ENCODE measurements around the gene PHKA1.
"Not testable (repeated sequence)": the region's sequence is repeated elsewhere in the genome, so short reads cannot be mapped to it uniquely, and the experiment has no call there.

PHKA1 gene

GRCh38 chrX:72713599-72714477 lies at the start of gene PHKA1:
PHKA1 (minus strand) TSS chrX:72714306; CDS start chrX:72713880, 426 bp downstream.
- peak; percentile 20 for DNase-seq (ENCODE audit: low spot score)

- DNase-seq (ENCODE audit: low spot score): not testable (repeated sequence)
These were observed 46.3 kb upstream of the PHKA1 start for GRCh38 chrX:72760454-72760853.

GRCh38 chrX:72748545-72748944 lies 34.4 kb upstream of the PHKA1 start:
- DNase-seq (ENCODE audit: low spot score): not testable (repeated sequence)

GRCh38 chrX:72745546-72745945 lies 31.4 kb upstream of the PHKA1 start:
- not testable (repeated sequence) for DNase-seq (ENCODE audit: low spot score)

- TF ChIP-seq CTCF (IDR thresholded peaks at IDR 0.05; ENCODE audit: extremely low read depth, missing control alignments): no peak
- no peak for DNase-seq (ENCODE audit: low spot score)
These were observed 21.5 kb upstream of the PHKA1 start for GRCh38 chrX:72735561-72735960.

- DNase-seq (ENCODE audit: low spot score): not testable (repeated sequence)
These were observed 19.5 kb upstream of the PHKA1 start for GRCh38 chrX:72733636-72734035.

GRCh38 chrX:72727846-72728245 lies 13.7 kb upstream of the PHKA1 start:
- TF ChIP-seq CTCF (IDR thresholded peaks at IDR 0.05; ENCODE audit: extremely low read depth, missing control alignments): no peak
- DNase-seq (ENCODE audit: low spot score): no peak

- no peak for TF ChIP-seq CTCF (IDR thresholded peaks at IDR 0.05; ENCODE audit: extremely low read depth, missing control alignments)
- DNase-seq (ENCODE audit: low spot score): no peak
These were observed 2.7 kb upstream of the PHKA1 start for GRCh38 chrX:72716766-72717165.

- no peak for DNase-seq (ENCODE audit: low spot score)
- no peak for TF ChIP-seq CTCF (IDR thresholded peaks at IDR 0.05; ENCODE audit: extremely low read depth, missing control alignments)
These were observed 1.4 kb upstream of the PHKA1 start for GRCh38 chrX:72715546-72715945.

GRCh38 chrX:72714478-72714916 lies 391 bp upstream of the PHKA1 start:
- no peak for TF ChIP-seq CTCF (IDR thresholded peaks at IDR 0.05; ENCODE audit: extremely low read depth, missing control alignments)
- no peak for DNase-seq (ENCODE audit: low spot score)

Data from GM20000 (cell line).